ENCODE results near the gene LRBA. TPM values are rescaled to one million over a fixed set of nuclear protein-coding genes. Genes with fewer than 3 reads are reported as not detected.

Gene LRBA
- polyA plus RNA-seq, 1 donor: 25.7 TPM

GRCh38 chr4:150315175-150315574, 699.9 kb downstream of the LRBA start:
- DNase-seq: no peak

GRCh38 chr4:150314031-150314430, 701.1 kb downstream of the LRBA start:
- no peak for DNase-seq

GRCh38 chr4:150310159-150310895, 704.8 kb downstream of the LRBA start:
- DNase-seq: no peak

DNA sequence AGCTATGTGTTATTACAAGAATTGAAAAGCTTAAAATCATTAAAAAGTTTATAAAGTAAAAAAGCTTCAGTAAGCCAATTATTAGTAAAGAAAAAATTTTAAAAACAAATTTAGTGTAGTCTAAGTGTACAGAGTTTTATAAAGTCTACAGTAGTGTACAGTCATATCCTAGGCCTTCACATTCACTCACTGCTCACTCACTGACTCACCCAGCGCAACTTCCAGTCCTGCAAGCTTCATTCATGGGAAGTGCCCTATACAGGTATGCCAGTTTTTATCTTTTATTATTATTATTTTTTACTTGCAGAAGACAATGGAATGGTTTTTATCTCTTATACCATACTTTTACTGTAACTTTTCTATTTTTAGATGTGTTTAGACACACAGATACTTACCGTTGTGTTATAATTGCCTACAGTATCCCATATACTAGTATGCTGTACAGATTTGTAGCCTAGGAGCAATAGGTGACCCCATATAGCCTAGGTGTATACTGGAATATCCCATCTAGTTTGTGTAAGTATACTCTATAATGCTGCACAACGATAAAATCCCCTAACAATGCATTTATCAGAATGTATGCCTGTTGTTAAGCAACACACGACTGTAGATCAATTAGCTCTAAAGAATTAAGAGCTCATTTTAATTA, 706.1 kb downstream of the LRBA start:
- DNase-seq: no peak

DNA sequence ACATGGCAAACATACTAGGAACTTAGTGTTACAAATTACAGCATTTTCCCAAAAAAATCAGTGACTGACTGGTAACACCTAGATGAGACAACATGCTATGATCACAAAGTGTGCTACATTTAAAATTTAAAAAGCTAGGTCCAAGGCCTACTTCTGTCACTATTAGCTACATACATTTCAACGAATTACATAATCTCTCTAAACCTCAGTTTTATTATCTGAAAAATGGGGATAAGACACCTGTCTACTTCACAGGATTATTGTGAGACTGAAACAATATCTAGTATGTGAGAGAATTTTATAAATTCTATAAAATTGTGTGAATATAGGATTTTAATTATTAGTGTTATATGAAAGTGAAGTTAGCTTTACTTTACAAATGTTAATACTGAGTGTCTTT, 708.4 kb downstream of the LRBA start:
- DNase-seq: no peak

GRCh38 chr4:150305995-150306394, 709.1 kb downstream of the LRBA start:
- no peak for DNase-seq

- DNase-seq: no peak
These were observed 712.5 kb downstream of the LRBA start for GRCh38 chr4:150302553-150302952.

- no peak for DNase-seq
These were observed 715.3 kb downstream of the LRBA start for GRCh38 chr4:150299816-150300215.

- DNase-seq: peak; percentile 39
These were observed 717.1 kb downstream of the LRBA start for GRCh38 chr4:150297861-150298474.

DNA sequence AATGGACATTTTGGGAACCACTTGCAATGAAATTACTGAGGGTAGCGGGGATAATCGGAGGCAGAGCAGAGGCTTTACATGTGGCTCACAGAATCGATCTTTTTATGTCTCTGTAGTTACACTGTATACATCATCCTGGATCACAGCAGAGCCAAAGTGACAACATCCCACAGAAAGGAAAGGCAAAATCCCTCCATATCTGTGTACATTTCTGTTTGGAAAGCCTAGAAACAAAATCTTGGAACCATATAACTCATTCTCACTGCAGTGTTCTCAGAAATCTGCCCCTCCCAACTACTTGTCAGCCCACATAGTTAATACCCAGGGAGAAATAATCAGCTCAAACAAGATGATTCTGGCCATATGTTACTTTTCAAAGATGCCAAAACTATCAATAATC, 725.2 kb downstream of the LRBA start:
- DNase-seq: no peak

GRCh38 chr4:150289198-150289597, 725.9 kb downstream of the LRBA start:
- no peak for DNase-seq

- no peak for DNase-seq
These were observed 728.4 kb downstream of the LRBA start for GRCh38 chr4:150286656-150287055.

- DNase-seq: no peak
These were observed 731.4 kb downstream of the LRBA start for GRCh38 chr4:150283689-150284088.

DNA sequence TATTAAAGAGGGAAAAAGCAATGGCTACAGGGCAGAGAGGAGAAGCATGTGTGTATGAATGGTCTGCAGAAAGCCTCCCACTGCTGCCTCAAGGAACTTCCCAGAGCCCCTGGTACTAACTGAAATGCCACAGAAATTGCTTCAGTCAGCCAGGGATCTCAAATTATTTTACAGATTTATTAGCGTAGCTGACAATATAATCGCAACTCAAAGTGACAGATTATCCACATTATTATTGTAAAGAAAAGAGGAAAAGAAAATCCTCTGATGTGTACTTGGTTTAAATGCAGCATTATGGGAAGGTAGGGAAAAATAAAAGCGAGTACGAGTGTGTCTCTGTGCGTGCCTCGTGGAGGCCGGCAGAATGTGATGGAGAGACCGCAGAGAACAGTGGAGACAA, 734.1 kb downstream of the LRBA start:
- DNase-seq: no peak

GRCh38 chr4:150280081-150280895, 734.8 kb downstream of the LRBA start:
- no peak for DNase-seq

DNA sequence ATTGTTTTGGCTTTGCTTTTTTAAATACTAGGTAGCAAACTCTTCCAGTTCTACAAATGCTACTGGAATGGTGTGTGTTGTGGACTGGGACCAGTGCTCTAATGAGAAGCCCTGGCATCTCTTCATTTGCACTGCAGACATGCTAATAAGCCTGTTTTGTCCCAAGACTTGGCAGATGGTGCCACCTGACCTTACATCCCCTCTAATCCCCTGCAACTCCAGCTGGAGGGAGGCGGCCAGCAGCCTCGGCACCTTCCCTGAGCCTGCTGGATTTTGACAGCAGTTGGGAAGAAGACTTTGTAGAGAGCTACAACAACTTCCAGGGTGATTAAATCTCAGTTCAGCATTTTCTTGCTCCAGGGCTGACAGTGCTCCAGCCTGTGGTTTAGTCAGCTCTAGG, 736.9 kb downstream of the LRBA start:
- DNase-seq: no peak

- no peak for DNase-seq
These were observed 746.6 kb downstream of the LRBA start for GRCh38 chr4:150268444-150268843.

DNA sequence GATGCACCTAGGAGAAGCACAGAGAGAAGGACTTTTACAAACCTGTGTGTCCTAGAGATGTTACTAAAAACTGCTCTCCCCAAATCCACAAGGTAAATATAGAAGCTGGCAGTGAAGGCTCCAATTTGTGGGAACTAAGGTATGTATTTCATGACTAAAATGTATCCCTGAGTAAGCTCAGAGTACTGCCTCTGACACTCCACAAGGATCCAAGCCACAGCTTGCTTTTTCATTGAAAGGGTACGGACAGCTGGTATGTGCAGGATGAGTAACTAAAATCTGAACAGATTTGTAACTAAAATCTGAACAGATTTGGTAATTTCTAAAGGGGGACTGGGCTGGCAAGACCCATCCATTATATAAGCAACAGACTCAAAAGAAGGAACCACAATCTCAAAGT, 749.3 kb downstream of the LRBA start:
- no peak for DNase-seq

GRCh38 chr4:150264595-150265161, 750.4 kb downstream of the LRBA start:
- DNase-seq: no peak

DNA sequence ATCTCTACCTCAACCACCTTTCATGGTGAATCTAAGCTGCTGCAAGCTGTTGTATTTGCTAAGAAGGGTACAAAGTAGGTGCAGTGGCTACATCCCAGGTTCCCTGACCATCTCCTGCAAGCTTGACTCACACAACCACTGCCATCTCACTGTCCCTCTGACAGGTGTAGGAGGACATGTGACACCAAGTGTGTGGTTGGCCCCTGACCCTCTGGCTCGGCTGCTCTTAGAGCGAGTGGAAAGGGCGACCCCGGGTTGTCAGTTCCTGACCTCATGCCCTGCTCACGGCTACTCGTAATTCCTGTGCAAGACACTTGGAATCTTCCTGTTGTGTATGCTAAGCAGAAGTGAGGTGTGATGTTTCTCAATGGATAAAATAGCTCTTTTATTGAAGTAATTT, 752.5 kb downstream of the LRBA start:
- DNase-seq: no peak

DNA sequence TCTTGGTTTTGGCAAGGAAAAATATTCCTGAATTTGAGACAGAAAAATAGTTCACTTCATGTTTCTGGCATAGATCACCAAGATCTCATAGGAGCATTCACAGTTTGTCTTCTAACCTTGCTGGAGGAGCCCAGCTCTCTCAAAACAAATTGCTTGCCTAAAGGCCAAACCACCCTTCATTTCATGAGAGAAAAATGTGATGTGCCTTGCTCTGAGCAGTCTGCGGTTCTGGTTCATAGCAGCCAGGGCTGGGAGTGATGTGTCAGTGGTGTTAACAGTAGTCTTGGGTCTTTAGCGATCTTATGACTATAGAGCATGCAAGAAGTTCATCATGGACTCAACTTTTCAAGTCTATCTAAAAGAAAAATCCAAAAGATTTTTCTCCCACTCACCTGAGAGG, 753.5 kb downstream of the LRBA start:
- no peak for DNase-seq

DNA sequence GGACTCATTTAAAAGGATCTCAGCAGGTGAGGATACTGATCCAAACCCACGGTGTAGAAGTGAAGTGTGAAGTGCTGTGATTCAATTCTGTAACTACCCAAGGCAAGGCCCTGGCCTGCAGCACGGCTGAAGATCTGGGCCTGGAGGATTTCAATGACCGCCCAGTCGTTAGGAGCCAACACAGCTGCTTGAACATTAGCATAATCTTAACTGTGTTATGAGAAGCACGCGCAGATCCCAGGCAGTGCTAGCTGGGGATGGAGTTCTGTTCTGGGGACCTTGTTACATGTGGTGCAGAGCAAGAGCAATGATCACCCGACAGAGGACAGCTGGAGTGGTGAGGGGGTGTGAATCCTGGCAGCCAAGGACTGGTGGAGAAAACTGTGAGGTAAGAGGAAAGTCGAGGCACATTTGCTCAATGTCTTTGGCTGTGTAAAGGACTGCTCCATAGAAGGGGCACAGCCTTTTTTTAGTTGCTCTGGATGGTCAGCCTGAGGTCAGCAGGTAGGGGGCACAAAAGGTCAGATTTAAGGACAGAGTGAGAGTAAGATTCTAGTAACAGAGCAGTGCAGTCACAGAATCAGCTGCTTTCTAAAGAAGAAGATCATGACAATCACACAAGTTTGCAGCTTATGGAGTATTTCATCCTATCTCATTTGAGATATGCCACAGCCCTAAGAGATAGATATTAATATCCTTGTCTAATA, 755.1 kb downstream of the LRBA start:
- DNase-seq: peak; percentile 47
